HepG2 (cell line): ENCODE data around the gene WDR35. TPM values are rescaled to one million over a fixed set of nuclear protein-coding genes. Genes with fewer than 3 reads are reported as not detected.

Experiments used
- ADNP ChIP-seq: sonication (generic); formaldehyde crosslinking; IDR thresholded peaks from 2 replicates; pipeline ENCODE4 v1.4.0; 2020; ENCODE audit warnings: missing genetic modification reagents
- CCDC6 ChIP-seq: sonication (generic); formaldehyde crosslinking; IDR thresholded peaks from 2 replicates; pipeline ENCODE4 v1.8.1; 2022; ENCODE audit warnings: mild to moderate bottlenecking, missing genetic modification reagents, moderate library complexity
- CENPT ChIP-seq: sonication (generic); formaldehyde crosslinking; IDR thresholded peaks from 2 replicates; pipeline ENCODE4 v1.8.0; 2022; ENCODE audit warnings: low read depth, mild to moderate bottlenecking, moderate library complexity, missing genetic modification reagents
- FOXP4 ChIP-seq: sonication (generic); formaldehyde crosslinking; IDR thresholded peaks from 2 replicates; pipeline ENCODE4 v1.4.0; 2020; ENCODE audit warnings: missing genetic modification reagents
- KLF11 ChIP-seq: IDR thresholded peaks from 2 replicates; pipeline ENCODE4 v1.6.1; 2016; ENCODE audit warnings: missing compliant biosample characterization
- SALL1 ChIP-seq: sonication (generic); formaldehyde crosslinking; IDR thresholded peaks from 2 replicates; pipeline ENCODE4 v1.8.0; 2022; ENCODE audit warnings: mild to moderate bottlenecking, missing genetic modification reagents
- SMARCC2 ChIP-seq: fragments of 450-650 bp; IDR thresholded peaks from 2 replicates; pipeline ENCODE4 v1.6.1; 2017; ENCODE audit warnings: antibody characterized with exemption, mild to moderate bottlenecking
- SYNCRIP ChIP-seq: fragments of 200-400 bp; formaldehyde crosslinking; IDR thresholded peaks from 2 replicates; pipeline ENCODE4 v1.6.1; 2018; ENCODE audit warnings: mild to moderate bottlenecking, low read depth, low read length; ENCODE audit not compliant: insufficient read depth
- U2AF1 ChIP-seq: fragments of 200-400 bp; formaldehyde crosslinking; optimal IDR thresholded peaks from 2 replicates; pipeline ENCODE3; 2017; ENCODE audit warnings: mild to moderate bottlenecking, low read depth, low read length
- U2AF2 ChIP-seq: fragments of 200-400 bp; formaldehyde crosslinking; IDR thresholded peaks from 2 replicates; pipeline ENCODE4 v1.6.1; 2017; ENCODE audit warnings: low read depth, mild to moderate bottlenecking, low read length
- YEATS2 ChIP-seq: sonication (generic); formaldehyde crosslinking; IDR thresholded peaks from 2 replicates; pipeline ENCODE4 v1.4.0; 2020; ENCODE audit warnings: missing genetic modification reagents, borderline replicate concordance
- YEATS4 ChIP-seq: sonication (generic); formaldehyde crosslinking; IDR thresholded peaks from 2 replicates; pipeline ENCODE4 v1.4.0; 2020; ENCODE audit warnings: missing genetic modification reagents, borderline replicate concordance
- ZBTB33 ChIP-seq: sonication (generic); formaldehyde crosslinking; IDR thresholded peaks from 2 replicates; pipeline ENCODE4 v1.4.0; 2020; ENCODE audit warnings: missing genetic modification reagents
- ZBTB8A ChIP-seq: sonication (generic); formaldehyde crosslinking; IDR thresholded peaks from 2 replicates; pipeline ENCODE4 v1.4.0; 2020; ENCODE audit warnings: mild to moderate bottlenecking, low read depth, missing genetic modification reagents, borderline replicate concordance
- ZNF629 ChIP-seq: sonication (generic); formaldehyde crosslinking; conservative IDR thresholded peaks from 2 replicates; pipeline ENCODE4 v1.5.0; 2020; ENCODE audit warnings: missing genetic modification reagents
- ZNF674 ChIP-seq: sonication (generic); formaldehyde crosslinking; IDR thresholded peaks from 2 replicates; pipeline ENCODE4 v1.5.0; 2020; ENCODE audit warnings: low read depth, mild to moderate bottlenecking, missing genetic modification reagents
- polyA plus RNA-seq, 8 experiments: library from polyadenylated mRNA; depleted of rRNA in 3 of 8; stranded (reverse) in 7 of 8; unstranded in 1 of 8; fragments of >200 nt; fragmentation: Illumina TruSeq in 4 of 8; extraction: Trizol in 4 of 8; gene quantifications; 2 replicates each; pipeline versions ENCODE4 v1.2.1 to v1.2.3, GENCODE V29; 2011 to 2016; ENCODE audit warnings: low read depth in 4 of 8, missing spikeins in 1 of 8, mixed read lengths in 1 of 8; ENCODE audit not compliant: insufficient read depth in 1 of 8
- total RNA-seq, 5 experiments: library from RNA; depleted of rRNA; stranded (reverse); fragments of >200 nt; fragmentation: Illumina TruSeq; extraction: Trizol; gene quantifications; 2 replicates each; pipeline ENCODE4 v1.2.3, GENCODE V29; 2016; ENCODE audit warnings: low read depth in 1 of 5
- TF ChIP-seq, protein P1 (sequence below): sonication (generic); formaldehyde crosslinking; IDR thresholded peaks from 2 replicates; pipeline ENCODE4 v1.8.1; 2022; ENCODE audit warnings: low read depth, mild to moderate bottlenecking, missing genetic modification reagents
- TF ChIP-seq, protein P2 (sequence below): sonication (generic); formaldehyde crosslinking; IDR thresholded peaks from 2 replicates; pipeline ENCODE4 v1.4.0; 2020; ENCODE audit warnings: mild to moderate bottlenecking, missing genetic modification reagents
- TF ChIP-seq, protein P3 (sequence below): sonication (generic); formaldehyde crosslinking; IDR thresholded peaks from 2 replicates; pipeline ENCODE4 v1.8.1; 2023; ENCODE audit warnings: mild to moderate bottlenecking, inconsistent platforms, moderate library complexity, missing genetic modification reagents, borderline replicate concordance

The WDR35 gene
- total and polyA plus RNA-seq, 2 of the 13 experiments (the other 11 are each of a cell fraction or from before 2014, with no cell fraction given) = 11.1 to 19.6 TPM

DNA sequence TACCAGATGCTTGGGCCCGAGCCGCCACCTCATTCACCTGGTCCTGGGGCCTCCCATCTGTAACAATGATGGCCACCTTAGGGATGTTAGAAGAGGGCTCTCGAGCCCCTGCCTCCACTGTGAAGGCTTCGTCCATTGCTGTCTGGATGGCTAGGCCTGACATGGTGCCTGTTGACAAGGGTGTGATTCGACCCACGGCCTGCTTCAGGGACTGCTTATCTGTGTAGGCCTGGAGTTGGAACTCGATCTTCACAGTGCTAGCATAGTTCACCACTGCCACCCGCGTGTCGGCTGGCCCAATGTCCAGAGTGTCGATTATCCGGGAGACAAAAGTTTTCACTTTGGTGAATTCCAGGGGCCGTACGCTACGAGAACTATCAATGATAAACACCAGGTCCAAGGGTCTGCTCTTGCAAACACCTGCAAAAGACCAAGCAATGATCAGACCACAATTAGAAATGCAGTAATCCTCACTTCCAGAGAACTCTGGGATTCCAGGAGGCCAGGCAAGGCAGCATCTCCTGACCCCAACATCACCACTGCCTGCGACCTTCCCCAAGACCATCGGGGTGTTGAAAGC is 16.1 kb upstream of the WDR35 start (continued):
- TF ChIP-seq ADNP (CRISPR knock-in tag) = no peak
- TF ChIP-seq, protein P1, sequence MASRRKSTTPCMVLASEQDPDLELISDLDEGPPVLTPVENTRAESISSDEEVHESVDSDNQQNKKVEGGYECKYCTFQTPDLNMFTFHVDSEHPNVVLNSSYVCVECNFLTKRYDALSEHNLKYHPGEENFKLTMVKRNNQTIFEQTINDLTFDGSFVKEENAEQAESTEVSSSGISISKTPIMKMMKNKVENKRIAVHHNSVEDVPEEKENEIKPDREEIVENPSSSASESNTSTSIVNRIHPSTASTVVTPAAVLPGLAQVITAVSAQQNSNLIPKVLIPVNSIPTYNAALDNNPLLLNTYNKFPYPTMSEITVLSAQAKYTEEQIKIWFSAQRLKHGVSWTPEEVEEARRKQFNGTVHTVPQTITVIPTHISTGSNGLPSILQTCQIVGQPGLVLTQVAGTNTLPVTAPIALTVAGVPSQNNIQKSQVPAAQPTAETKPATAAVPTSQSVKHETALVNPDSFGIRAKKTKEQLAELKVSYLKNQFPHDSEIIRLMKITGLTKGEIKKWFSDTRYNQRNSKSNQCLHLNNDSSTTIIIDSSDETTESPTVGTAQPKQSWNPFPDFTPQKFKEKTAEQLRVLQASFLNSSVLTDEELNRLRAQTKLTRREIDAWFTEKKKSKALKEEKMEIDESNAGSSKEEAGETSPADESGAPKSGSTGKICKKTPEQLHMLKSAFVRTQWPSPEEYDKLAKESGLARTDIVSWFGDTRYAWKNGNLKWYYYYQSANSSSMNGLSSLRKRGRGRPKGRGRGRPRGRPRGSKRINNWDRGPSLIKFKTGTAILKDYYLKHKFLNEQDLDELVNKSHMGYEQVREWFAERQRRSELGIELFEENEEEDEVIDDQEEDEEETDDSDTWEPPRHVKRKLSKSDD (CRISPR knock-in tag) = 0 out of 2 replicates have a peak, but pooled peaks have one; percentile 9
- TF ChIP-seq U2AF2 = no peak
- TF ChIP-seq YEATS4 (CRISPR knock-in tag) = no peak
- TF ChIP-seq FOXP4 (CRISPR knock-in tag) = 0 out of 2 replicates have a peak, but pooled peaks have one; percentile 23
- no peak for TF ChIP-seq SMARCC2
- TF ChIP-seq, protein P2, sequence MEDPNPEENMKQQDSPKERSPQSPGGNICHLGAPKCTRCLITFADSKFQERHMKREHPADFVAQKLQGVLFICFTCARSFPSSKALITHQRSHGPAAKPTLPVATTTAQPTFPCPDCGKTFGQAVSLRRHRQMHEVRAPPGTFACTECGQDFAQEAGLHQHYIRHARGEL = no peak
- TF ChIP-seq ZBTB33 (CRISPR knock-in tag) = peak; percentile 39; the same call in 1 of the 2 replicates
- no peak for TF ChIP-seq ZBTB8A (CRISPR knock-in tag)
- no peak for TF ChIP-seq ZNF674 (CRISPR knock-in tag)
- peak; percentile 17; the same call in 1 of the 2 replicates for TF ChIP-seq CCDC6 (CRISPR knock-in tag)
- TF ChIP-seq SALL1 (CRISPR knock-in tag) = peak; percentile 68
- TF ChIP-seq KLF11 (CRISPR knock-in tag) = no peak
- TF ChIP-seq SYNCRIP = no peak
- no peak for TF ChIP-seq U2AF1
- no peak for TF ChIP-seq ZNF629 (CRISPR knock-in tag)
- no peak for TF ChIP-seq YEATS2
- no peak for TF ChIP-seq CENPT
- TF ChIP-seq, protein P3, sequence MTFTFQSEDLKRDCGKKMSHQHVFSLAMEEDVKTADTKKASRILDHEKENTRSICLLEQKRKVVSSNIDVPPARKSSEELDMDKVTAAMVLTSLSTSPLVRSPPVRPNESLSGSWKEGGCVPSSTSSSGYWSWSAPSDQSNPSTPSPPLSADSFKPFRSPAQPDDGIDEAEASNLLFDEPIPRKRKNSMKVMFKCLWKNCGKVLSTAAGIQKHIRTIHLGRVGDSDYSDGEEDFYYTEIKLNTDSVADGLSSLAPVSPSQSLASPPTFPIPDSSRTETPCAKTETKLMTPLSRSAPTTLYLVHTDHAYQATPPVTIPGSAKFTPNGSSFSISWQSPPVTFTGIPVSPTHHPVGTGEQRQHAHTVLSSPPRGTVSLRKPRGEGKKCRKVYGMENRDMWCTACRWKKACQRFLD = no peak; the same call in 1 of the 2 replicates
